HFF-Myc (cell line): ENCODE measurements around the gene GPR18.
A peak's percentile ranks its signal among the peaks of the same experiment; 100 is the strongest.

Experiments used
- DNase-seq: peaks from one replicate; pipeline ENCODE4 v3.0.0-alpha.2; 2011; ENCODE audit warnings: low read depth; ENCODE audit errors: extremely low read depth
- H3K4me3 ChIP-seq: replicated peaks from 2 replicates; pipeline ENCODE4 v1.5.1; 2011; ENCODE audit warnings: low read depth, mild to moderate bottlenecking, control low read depth, low read length
- TF ChIP-seq, protein P1 (sequence below): IDR thresholded peaks from 2 replicates; pipeline ENCODE4 v1.5.1; 2012; ENCODE audit warnings: mild to moderate bottlenecking, low read depth, low read length, control low read depth; ENCODE audit errors: missing control alignments

GPR18 gene

DNA sequence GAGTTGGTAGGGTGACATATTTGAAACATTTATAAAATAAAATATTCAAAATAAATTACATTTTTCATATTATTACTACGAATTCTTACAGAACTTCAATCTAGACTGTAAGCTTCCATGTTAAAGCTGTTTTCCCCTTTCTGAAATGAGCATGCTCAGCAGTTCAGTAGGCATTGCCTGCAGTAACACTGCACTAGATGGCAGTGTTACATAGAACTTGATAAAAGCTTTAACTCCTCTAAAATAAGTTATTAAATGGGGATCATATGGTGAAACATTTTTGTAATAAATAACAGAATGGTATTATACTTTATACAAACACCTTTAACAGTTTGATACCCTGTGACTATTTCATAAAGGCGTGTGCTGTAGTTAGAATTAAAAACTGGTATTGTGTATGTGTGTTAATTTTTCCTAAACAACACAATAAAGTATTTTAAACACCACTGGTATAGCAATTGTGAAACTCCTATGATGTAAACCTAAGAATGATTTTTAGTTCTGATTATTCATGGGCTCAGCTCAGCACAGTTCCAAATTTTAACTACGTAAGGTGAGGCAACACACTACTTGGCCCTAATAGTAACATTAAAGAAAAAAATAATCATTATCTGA, 11.6 kb upstream of the GPR18 start:
- no peak overlapping the region for H3K4me3 ChIP-seq
- TF ChIP-seq, protein P1, sequence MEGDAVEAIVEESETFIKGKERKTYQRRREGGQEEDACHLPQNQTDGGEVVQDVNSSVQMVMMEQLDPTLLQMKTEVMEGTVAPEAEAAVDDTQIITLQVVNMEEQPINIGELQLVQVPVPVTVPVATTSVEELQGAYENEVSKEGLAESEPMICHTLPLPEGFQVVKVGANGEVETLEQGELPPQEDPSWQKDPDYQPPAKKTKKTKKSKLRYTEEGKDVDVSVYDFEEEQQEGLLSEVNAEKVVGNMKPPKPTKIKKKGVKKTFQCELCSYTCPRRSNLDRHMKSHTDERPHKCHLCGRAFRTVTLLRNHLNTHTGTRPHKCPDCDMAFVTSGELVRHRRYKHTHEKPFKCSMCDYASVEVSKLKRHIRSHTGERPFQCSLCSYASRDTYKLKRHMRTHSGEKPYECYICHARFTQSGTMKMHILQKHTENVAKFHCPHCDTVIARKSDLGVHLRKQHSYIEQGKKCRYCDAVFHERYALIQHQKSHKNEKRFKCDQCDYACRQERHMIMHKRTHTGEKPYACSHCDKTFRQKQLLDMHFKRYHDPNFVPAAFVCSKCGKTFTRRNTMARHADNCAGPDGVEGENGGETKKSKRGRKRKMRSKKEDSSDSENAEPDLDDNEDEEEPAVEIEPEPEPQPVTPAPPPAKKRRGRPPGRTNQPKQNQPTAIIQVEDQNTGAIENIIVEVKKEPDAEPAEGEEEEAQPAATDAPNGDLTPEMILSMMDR: peak; percentile 70
- no peak for DNase-seq

DNA sequence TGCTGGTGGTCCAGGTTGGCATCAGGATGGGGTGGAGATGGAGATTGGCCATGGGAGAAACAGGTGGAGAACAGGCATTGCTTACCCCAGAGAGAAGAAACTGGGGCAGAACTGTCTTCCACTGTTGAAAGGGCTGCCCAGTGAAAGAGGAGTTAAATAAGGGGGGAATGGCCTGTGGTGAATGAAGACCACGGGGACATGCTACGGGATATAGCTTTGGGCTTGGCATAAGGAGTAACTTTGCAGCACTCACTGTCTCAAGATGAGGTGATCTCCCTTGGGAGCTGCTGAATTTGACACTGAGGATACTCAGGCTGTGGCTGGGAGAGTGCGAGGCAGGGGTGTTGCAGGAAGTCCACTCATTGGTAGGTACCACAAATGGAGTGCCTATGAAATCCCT, 10.6 kb upstream of the GPR18 start:
- no peak for DNase-seq
- no peak overlapping the region for H3K4me3 ChIP-seq
- TF ChIP-seq, protein P1: no peak

DNA sequence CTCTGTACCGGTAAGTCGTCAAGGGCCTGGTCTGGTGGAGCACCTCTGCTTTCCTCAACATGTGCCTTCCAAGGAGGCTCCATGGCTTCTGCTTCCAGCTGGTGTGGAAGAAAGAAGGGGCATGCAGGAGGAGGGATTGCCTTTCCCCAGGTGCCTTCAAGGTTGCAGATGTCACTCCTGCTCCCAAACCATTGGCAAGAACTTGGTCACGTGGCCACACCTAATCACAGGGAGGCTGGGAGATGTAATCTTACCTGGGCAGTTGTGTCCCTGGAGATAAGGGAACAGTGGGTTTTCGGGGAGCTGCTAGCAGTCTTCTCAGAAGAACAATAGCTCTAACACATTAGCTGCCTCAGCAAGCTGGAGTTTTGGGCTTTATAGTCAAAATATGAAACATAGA, 9.7 kb upstream of the GPR18 start:
- DNase-seq: no peak
- no peak overlapping the region for H3K4me3 ChIP-seq
- TF ChIP-seq, protein P1: no peak

DNA sequence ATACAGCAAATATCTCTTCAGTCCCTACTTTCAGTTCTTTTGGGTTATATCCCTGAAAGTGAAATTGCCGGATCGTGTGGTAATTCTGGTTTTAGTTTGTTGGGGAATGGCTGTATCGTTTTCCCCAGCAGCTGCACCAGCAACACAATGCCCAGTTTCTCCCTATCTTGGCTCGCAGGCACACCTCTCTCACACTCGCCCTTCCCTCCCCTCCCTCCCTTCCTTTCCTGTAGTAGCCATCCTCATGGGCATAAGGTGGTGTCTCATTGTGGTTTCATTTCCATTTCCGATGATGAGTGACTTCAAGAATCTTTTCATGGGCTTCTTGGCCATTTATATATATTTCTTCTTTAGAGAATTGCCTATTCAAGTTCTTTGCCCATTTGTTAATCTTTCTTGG, 8.6 kb upstream of the GPR18 start:
- H3K4me3 ChIP-seq: no peak overlapping the region
- TF ChIP-seq, protein P1: no peak
- DNase-seq: no peak

DNA sequence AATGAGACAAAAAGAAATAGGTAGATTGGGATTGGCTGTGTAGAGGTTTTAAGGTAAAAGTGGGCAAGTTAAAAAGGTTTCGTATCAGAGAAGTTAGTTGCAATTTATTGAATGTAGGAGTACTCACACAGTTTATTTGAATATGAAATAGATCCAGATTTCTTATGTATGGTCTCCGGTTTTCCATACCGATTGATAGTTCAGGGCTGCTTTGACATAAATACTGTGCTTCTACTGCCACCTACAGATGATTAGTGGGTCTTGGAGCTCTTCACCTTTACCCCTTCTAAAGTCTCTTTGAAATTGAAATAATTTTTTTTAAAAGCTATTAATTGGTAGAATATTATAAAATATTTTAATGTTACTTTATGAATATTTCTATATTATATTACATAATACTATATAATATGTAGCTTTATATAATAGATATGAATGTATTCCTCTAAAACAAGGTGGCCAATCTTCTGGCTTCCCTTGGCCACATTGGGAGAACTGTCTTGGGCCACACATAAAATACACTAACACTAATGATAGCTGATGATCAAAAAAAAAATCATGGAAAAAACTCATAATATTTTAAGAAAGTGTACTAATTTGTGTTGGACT, 7.7 kb upstream of the GPR18 start:
- TF ChIP-seq, protein P1: peak; percentile 47
- no peak for DNase-seq

DNA sequence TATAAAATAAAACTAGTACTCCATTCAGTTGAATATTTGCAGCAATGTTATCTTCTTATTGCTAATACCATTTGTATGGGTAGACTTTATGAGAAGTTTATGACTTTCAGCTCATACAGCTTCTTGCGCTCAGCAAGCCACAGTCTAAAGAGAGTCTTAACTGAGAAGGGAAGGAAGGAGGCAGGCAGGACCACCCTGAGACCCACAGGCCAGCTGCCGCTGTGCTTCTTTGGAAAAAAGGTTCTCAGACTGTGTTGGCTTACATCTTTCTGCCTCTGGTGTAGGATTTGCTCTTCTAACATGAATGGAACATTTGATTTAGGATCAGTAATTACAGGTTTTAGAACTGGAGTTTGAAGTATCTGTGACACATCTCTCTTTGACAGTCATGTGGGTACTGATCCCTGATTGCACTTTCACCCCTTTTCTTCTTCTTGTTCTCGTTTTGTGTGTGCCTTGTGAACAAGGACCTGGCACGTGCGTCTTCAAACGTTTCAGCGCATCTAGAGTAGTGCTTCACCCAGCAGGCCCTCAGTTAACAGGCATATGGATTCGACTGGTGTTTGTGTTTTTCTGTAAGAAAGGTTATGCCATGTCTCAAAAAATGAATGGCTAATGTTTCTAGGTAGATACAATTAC, 7.1 kb upstream of the GPR18 start:
- no peak for DNase-seq
- TF ChIP-seq, protein P1: no peak
- H3K4me3 ChIP-seq: no peak overlapping the region

More for the DNA sequence above, 7.7 kb upstream of the GPR18 start:
- no peak overlapping the region for H3K4me3 ChIP-seq
